H1 (cell line): ENCODE results near the gene IGF2BP3. TPM values are rescaled to one million over a fixed set of nuclear protein-coding genes. Genes with fewer than 3 reads are reported as not detected.

Experiments
- CTCF ChIA-PET: fragments of 300-600 bp; sonication (Branson Sonifier 250); formaldehyde crosslinking; loops from one replicate; lab custom pipeline; 2021; ENCODE audit not compliant: partially characterized antibody; lab: Charles Lee
- POLR2A ChIA-PET: fragments of 300-600 bp; sonication (Branson Sonifier 250); formaldehyde crosslinking; loops from one replicate; lab custom pipeline; 2021; ENCODE audit warnings: inconsistent platforms; ENCODE audit not compliant: partially characterized antibody; lab: Charles Lee
- DNase-seq, 2 experiments: peaks; one replicate each; pipeline versions ENCODE4 v3.0.0 to v3.0.0-alpha.2; 2010 to 2022; ENCODE audit warnings: low spot score in 2 of 2, low read depth in 1 of 2, mixed read lengths in 1 of 2
- FAIRE-seq: peaks from 2 replicates; lab custom pipeline; 2011; peaks lifted over from hg19 to GRCh38; lab: Jason Lieb, UNC
- H2AFZ ChIP-seq: 2 replicates; pipeline ENCODE4 v1.8.1; 2012; ENCODE audit warnings: low read length, inconsistent platforms
- H2AK5ac ChIP-seq: 2 replicates; pipeline ENCODE4 v1.6.1; 2013; ENCODE audit warnings: low read depth, low read length
- H2BK120ac ChIP-seq: replicated peaks from 2 replicates; pipeline ENCODE3; 2013; ENCODE audit warnings: low read depth, low read length, inconsistent platforms
- H2BK12ac ChIP-seq: 2 replicates; pipeline ENCODE4 v1.6.1; 2013; ENCODE audit warnings: low read depth, low read length
- H2BK15ac ChIP-seq: 2 replicates; pipeline ENCODE4 v1.6.1; 2013; ENCODE audit warnings: low read length
- H2BK20ac ChIP-seq: 2 replicates; pipeline ENCODE4 v1.6.1; 2013; ENCODE audit warnings: low read length
- H2BK5ac ChIP-seq: 2 replicates; pipeline ENCODE4 v1.6.1; 2013; ENCODE audit warnings: low read depth, low read length
- H3K14ac ChIP-seq: 2 replicates; pipeline ENCODE4 v1.6.1; 2013; ENCODE audit warnings: inconsistent platforms; ENCODE audit not compliant: insufficient read length
- H3K18ac ChIP-seq: 2 replicates; pipeline ENCODE4 v1.6.1; 2013; ENCODE audit warnings: low read length; ENCODE audit errors: extremely low read depth
- H3K23ac ChIP-seq: 2 replicates; pipeline ENCODE4 v1.6.1; 2013; ENCODE audit warnings: inconsistent platforms; ENCODE audit not compliant: insufficient read length
- H3K23me2 ChIP-seq: 2 replicates; pipeline ENCODE4 v1.6.1; 2013; ENCODE audit warnings: low read depth, low read length
- H3K27ac ChIP-seq: 2 replicates; pipeline ENCODE4 v1.6.1; 2011; ENCODE audit warnings: low read depth, low read length, inconsistent platforms
- H3K27me3 ChIP-seq, 4 experiments: replicated peaks in 1 of 4; 1 replicate in 1 of 4; 2 replicates in 3 of 4; pipeline versions ENCODE4 v1.6.1 to v1.8.1; 2011 to 2013; ENCODE audit warnings: low read length in 3 of 4, mild to moderate bottlenecking in 3 of 4, inconsistent platforms in 2 of 4, mixed read lengths in 2 of 4, moderate library complexity in 1 of 4; ENCODE audit not compliant: control insufficient read depth in 3 of 4, insufficient read depth in 3 of 4; ENCODE audit errors: extremely low read depth in 1 of 4
- H3K36me3 ChIP-seq, 4 experiments: 2 replicates each; pipeline versions ENCODE4 v1.6.1 to v1.8.1; 2011 to 2013; ENCODE audit warnings: mild to moderate bottlenecking in 4 of 4, low read length in 3 of 4, moderate library complexity in 2 of 4, control low read depth in 1 of 4, inconsistent platforms in 1 of 4; ENCODE audit not compliant: insufficient read depth in 4 of 4, control insufficient read depth in 2 of 4
- H3K4ac ChIP-seq: replicated peaks from 2 replicates; pipeline ENCODE3; 2013; ENCODE audit warnings: low read length, low read depth, mixed read lengths, inconsistent platforms; ENCODE audit not compliant: insufficient read length
- H3K4me1 ChIP-seq, 4 experiments: replicated peaks in 1 of 4; 1 replicate in 1 of 4; 2 replicates in 3 of 4; pipeline versions ENCODE4 v1.6.1 to v1.8.1; 2011 to 2013; ENCODE audit warnings: low read length in 3 of 4, inconsistent platforms in 2 of 4, mixed read lengths in 1 of 4; ENCODE audit not compliant: insufficient read depth in 4 of 4, control insufficient read depth in 3 of 4
- H3K4me2 ChIP-seq, 2 experiments: 2 replicates each; pipeline versions ENCODE4 v1.6.1 to v1.8.1; 2011 to 2013; ENCODE audit warnings: low read depth in 2 of 2, low read length in 2 of 2, control low read depth in 1 of 2, inconsistent platforms in 1 of 2, mild to moderate bottlenecking in 1 of 2; ENCODE audit not compliant: insufficient read depth in 1 of 2
- H3K4me3 ChIP-seq, 4 experiments: fragments of 200-600, 300-600 bp in 1 of 4; sonication (generic), shearing (Covaris generic), sonication (Bioruptor Twin) in 1 of 4; 2 replicates each; pipeline versions ENCODE4 v1.5.1 to v1.8.1; 2011 to 2016; ENCODE audit warnings: low read length in 4 of 4, low read depth in 3 of 4, control low read depth in 2 of 4, inconsistent platforms in 2 of 4, mild to moderate bottlenecking in 2 of 4, mixed read lengths in 1 of 4, moderate library complexity in 1 of 4; ENCODE audit not compliant: insufficient read depth in 2 of 4; ENCODE audit errors: extremely low read depth in 1 of 4
- H3K56ac ChIP-seq: replicated peaks from 2 replicates; pipeline ENCODE3; 2013; ENCODE audit warnings: low read depth, mild to moderate bottlenecking, mixed read lengths, low read length, inconsistent platforms; ENCODE audit not compliant: insufficient read length
- H3K79me1 ChIP-seq: 2 replicates; pipeline ENCODE4 v1.6.1; 2013; ENCODE audit warnings: low read depth, low read length, control low read depth
- H3K79me2 ChIP-seq, 2 experiments: 2 replicates each; pipeline versions ENCODE4 v1.6.1 to v1.8.1; 2012 to 2013; ENCODE audit warnings: low read length in 2 of 2, mild to moderate bottlenecking in 2 of 2, inconsistent platforms in 1 of 2; ENCODE audit not compliant: insufficient read depth in 2 of 2, control insufficient read depth in 1 of 2
- H3K9ac ChIP-seq, 4 experiments: replicated peaks in 1 of 4; 1 replicate in 1 of 4; 2 replicates in 3 of 4; pipeline versions ENCODE4 v1.6.1 to v1.8.1; 2011 to 2013; ENCODE audit warnings: low read depth in 3 of 4, low read length in 3 of 4, control low read depth in 2 of 4, mild to moderate bottlenecking in 2 of 4, moderate library complexity in 2 of 4, inconsistent platforms in 1 of 4; ENCODE audit errors: extremely low read depth in 1 of 4
- H3K9me3 ChIP-seq, 2 experiments: 2 replicates each; pipeline versions ENCODE4 v1.6.1 to v1.8.1; 2012 to 2013; ENCODE audit warnings: mild to moderate bottlenecking in 2 of 2, moderate library complexity in 2 of 2, control low read depth in 1 of 2, inconsistent platforms in 1 of 2, low read depth in 1 of 2, low read length in 1 of 2, mixed read lengths in 1 of 2; ENCODE audit not compliant: insufficient read depth in 2 of 2
- H4K20me1 ChIP-seq, 2 experiments: replicated peaks in 1 of 2; 2 replicates each; pipeline versions ENCODE3 to v1.8.1; 2011 to 2013; ENCODE audit warnings: inconsistent platforms in 2 of 2, low read length in 2 of 2, mild to moderate bottlenecking in 1 of 2; ENCODE audit not compliant: insufficient read depth in 2 of 2, control insufficient read depth in 1 of 2
- H4K5ac ChIP-seq: 2 replicates; pipeline ENCODE4 v1.6.1; 2013; ENCODE audit warnings: low read length, low read depth, mixed read lengths, inconsistent platforms; ENCODE audit not compliant: insufficient read length
- H4K8ac ChIP-seq: 2 replicates; pipeline ENCODE4 v1.8.0; 2013; ENCODE audit warnings: mild to moderate bottlenecking, moderate library complexity, low read length, inconsistent platforms; ENCODE audit not compliant: insufficient read depth; ENCODE audit errors: extremely low read depth
- H4K91ac ChIP-seq: replicated peaks from 2 replicates; pipeline ENCODE3; 2013; ENCODE audit warnings: low read length, mixed read lengths, inconsistent platforms; ENCODE audit not compliant: insufficient read length
- CBX5 ChIP-seq: fragments of 300-800, 300-1000 bp; sonication (generic); IDR thresholded peaks from 2 replicates; pipeline ENCODE4 v1.7.1; 2016; ENCODE audit warnings: antibody characterized with exemption, low read length, low read depth
- CBX8 ChIP-seq: fragments of 300-800, 300-1000 bp; sonication (generic); IDR thresholded peaks from 2 replicates; pipeline ENCODE4 v1.7.1; 2016; ENCODE audit warnings: low read depth, low read length, borderline replicate concordance
- EGR1 ChIP-seq: IDR thresholded peaks from 2 replicates; pipeline ENCODE4 v1.6.1; 2011; ENCODE audit warnings: low read depth, low read length, borderline replicate concordance
- NANOG ChIP-seq: IDR thresholded peaks from 2 replicates; pipeline ENCODE4 v1.6.1; 2011; ENCODE audit warnings: low read length, low read depth, mild to moderate bottlenecking, inconsistent platforms; ENCODE audit not compliant: insufficient read depth, poor library complexity, severe bottlenecking
- RAD21 ChIP-seq, 2 experiments: IDR thresholded peaks in 1 of 2; conservative IDR thresholded peaks in 1 of 2; 2 replicates each; pipeline ENCODE4 v1.6.1; 2011; ENCODE audit warnings: low read depth in 2 of 2, low read length in 2 of 2, improper control_type of control experiment in 1 of 2, inconsistent platforms in 1 of 2, mild to moderate bottlenecking in 1 of 2, moderate library complexity in 1 of 2
- RBBP5 ChIP-seq: IDR thresholded peaks from 2 replicates; pipeline ENCODE4 v1.7.1; 2012; ENCODE audit warnings: low read depth, mild to moderate bottlenecking, inconsistent platforms, low read length, moderate library complexity, borderline replicate concordance
- SP1 ChIP-seq: IDR thresholded peaks from 2 replicates; pipeline ENCODE4 v1.6.1; 2011; ENCODE audit warnings: low read depth, low read length
- SRF ChIP-seq: IDR thresholded peaks from 2 replicates; pipeline ENCODE4 v1.6.1; 2011; ENCODE audit warnings: mild to moderate bottlenecking, low read depth, low read length, moderate library complexity
- TAF7 ChIP-seq: optimal IDR thresholded peaks from 2 replicates; pipeline ENCODE3; 2011; ENCODE audit warnings: low read depth, mild to moderate bottlenecking, inconsistent platforms, low read length, moderate library complexity, borderline replicate concordance
- YY1 ChIP-seq: IDR thresholded peaks from 2 replicates; pipeline ENCODE4 v1.6.1; 2011; ENCODE audit warnings: low read depth, mild to moderate bottlenecking, low read length
- WGBS, 2 experiments: shearing (Covaris generic) in 1 of 2; methylation state at CpG; one replicate each; pipeline versions ENCODE4 v1.1.6 to v1.1.7; 2013 to 2015; ENCODE audit warnings: low lambda C conversion rate in 2 of 2, mixed read lengths in 2 of 2, inconsistent platforms in 1 of 2, low coverage in 1 of 2, missing lambda C conversion rate in 1 of 2; ENCODE audit not compliant: insufficient replicate concordance in 2 of 2, insufficient coverage in 1 of 2, insufficient read length in 1 of 2; ENCODE audit errors: extremely low coverage in 1 of 2, missing lambda C conversion rate in 1 of 2; 5-methylcytosine and 5-hydroxymethylcytosine counted together
- polyA plus RNA-seq, 7 experiments: library from polyadenylated mRNA; depleted of rRNA in 3 of 7; stranded (reverse) in 5 of 7; unstranded in 2 of 7; fragments of >200 nt in 5 of 7; fragments of 200-250 nt in 2 of 7; gene quantifications; 1 replicate in 5 of 7; 2 replicates in 1 of 7; 4 replicates in 1 of 7; pipeline versions ENCODE4 v1.2.1 to v1.2.3, GENCODE V29; 2011 to 2013; ENCODE audit warnings: missing spikeins in 2 of 7, mixed read lengths in 2 of 7
- total RNA-seq: library from RNA; stranded (reverse); fragmentation: NEBNext Ultra II Directional; extraction: Animal tissue kit (Norgen Biotek cat#: 25700); gene quantifications from 2 replicates; pipeline ENCODE4 v1.2.1, GENCODE V29; 2021
- TF ChIP-seq, protein P1 (sequence below): IDR thresholded peaks from 2 replicates; pipeline ENCODE4 v1.6.1; 2012; ENCODE audit warnings: inconsistent platforms

The IGF2BP3 gene
- total and polyA plus RNA-seq, 2 of the 8 experiments (the other 6 are each of a cell fraction or from before 2014, with no cell fraction given) = 66.3 to 193 TPM

DNA sequence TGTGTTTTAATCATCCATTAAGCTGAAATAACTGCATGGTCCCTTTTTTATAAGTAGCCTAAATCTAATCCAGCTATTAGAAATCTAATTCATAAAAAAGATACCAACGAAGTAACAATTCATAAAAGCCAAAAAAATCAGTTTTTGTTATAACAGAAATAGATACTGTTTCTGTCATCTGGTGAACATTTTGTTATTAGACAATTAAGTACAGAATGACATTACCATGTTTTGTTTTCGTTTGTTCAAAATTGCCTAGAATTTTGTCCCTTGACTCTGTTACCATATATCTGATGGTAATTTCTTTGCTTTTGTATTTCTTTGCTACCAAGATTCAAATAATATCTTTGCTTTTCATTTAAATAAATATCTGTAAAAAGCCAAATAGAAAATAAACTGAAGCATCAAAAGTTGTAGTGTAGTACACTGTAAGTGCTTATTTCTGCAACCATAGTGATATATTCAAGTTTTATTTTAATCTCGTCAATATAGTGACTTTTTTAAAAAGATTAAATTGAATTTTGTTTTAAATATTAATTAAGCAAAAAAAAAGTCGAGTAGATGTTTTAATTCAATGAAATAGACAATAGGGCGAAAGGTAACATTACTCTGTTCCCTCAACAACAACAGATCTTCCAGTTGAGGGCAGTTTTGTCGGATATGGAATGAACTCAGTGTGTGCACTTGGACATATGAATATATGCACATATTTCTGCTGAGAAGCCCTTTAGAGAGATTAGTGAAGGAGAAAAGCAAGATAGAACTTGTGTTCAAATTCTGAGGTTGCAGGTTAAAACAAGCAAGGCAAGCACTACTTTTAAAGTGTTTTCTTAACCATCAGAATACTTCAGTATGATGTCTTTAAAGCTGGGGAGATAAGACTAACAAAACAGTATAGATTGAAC lies 7.9 kb upstream of the IGF2BP3 start:
- ChIA-PET CTCF (no interaction called here), POLR2A (interaction anchor here (1.3 to 1.5 kb wide), 2 partner anchors 22 to 50 kb away, joined by 4 to 13 read pairs; no protein-coding TSS in a partner anchor)
- no peak overlapping the region for H2BK20ac ChIP-seq
- peaks cover 2% of the 10 kb centered on the region; the same call in 1 of the 2 replicates for H3K23me2 ChIP-seq
- H3K79me2 ChIP-seq = peaks cover 0 to 61% of the 10 kb centered on the region in 2 experiments; a peak in 3 of 4 replicates
- H3K4me2 ChIP-seq = peak overlapping the region in 1 of 2 experiments; percentile 93; a peak in 2 of 4 replicates
- no peaks in the 10 kb centered on the region; a peak in 3 of 8 replicates for H3K36me3 ChIP-seq
- no peak overlapping the region for H3K14ac ChIP-seq
- no peak overlapping the region for H4K8ac ChIP-seq
- H3K27ac ChIP-seq = no peak overlapping the region
- H2BK15ac ChIP-seq = no peak overlapping the region
- H4K5ac ChIP-seq = no peak overlapping the region
- H3K4ac ChIP-seq = no peak overlapping the region
- no peak overlapping the region for H4K91ac ChIP-seq
- no peak for FAIRE-seq
- H3K27me3 ChIP-seq = no peaks in the 10 kb centered on the region
- no peak overlapping the region for H2BK120ac ChIP-seq
- no peaks in the 10 kb centered on the region for H3K9me3 ChIP-seq
- peak overlapping the region in 1 of 4 experiments; percentile 39; a peak in 1 of 8 replicates for H3K4me3 ChIP-seq
- no peaks in the 10 kb centered on the region for H3K79me1 ChIP-seq
- H3K9ac ChIP-seq = no peak overlapping the region
- no peaks in the 10 kb centered on the region for H4K20me1 ChIP-seq
- H2AK5ac ChIP-seq = no peak overlapping the region
- no peak overlapping the region for H3K18ac ChIP-seq
- no peak overlapping the region for H3K56ac ChIP-seq
- no peak overlapping the region for H2BK12ac ChIP-seq
- peaks cover 0 to 8% (median under 1%) of the 10 kb centered on the region in 4 experiments; a peak in 1 of 7 replicates for H3K4me1 ChIP-seq
- no peak overlapping the region for H2BK5ac ChIP-seq
- H2AFZ ChIP-seq = no peak overlapping the region
- no peak for DNase-seq
- 84 to 100% methylated on average over 1 to 6 of the region's 6 CpGs for WGBS, 2 experiments
- H3K23ac ChIP-seq = no peak overlapping the region
- TF ChIP-seq TAF7 (no peak), SRF (no peak), RAD21 (IDR thresholded peaks at IDR 0.05 in 1 of 2, conservative IDR thresholded peaks at IDR 0.05 in 1 of 2; ENCODE audit: low read depth in 2 of 2, low read length in 2 of 2) (no peak), SP1 (no peak), YY1 (no peak), CBX8 (no peak), EGR1 (no peak), NANOG (no peak), RBBP5 (no peak), CBX5 (no peak)
- TF ChIP-seq, protein P1, sequence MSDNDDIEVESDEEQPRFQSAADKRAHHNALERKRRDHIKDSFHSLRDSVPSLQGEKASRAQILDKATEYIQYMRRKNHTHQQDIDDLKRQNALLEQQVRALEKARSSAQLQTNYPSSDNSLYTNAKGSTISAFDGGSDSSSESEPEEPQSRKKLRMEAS = no peak
